Transverse colon (tissue), 4 donors: ENCODE results near the gene RRAD. TPM values are rescaled to one million over a fixed set of nuclear protein-coding genes. Genes with fewer than 3 reads are reported as not detected.

Experiments used
- DNase-seq: peaks from one replicate; pipeline ENCODE4 v3.0.0-alpha.2; 2019
- H3K27ac ChIP-seq, 4 donors: fragments of 200-600 bp; sonication (generic); 2 replicates each; pipeline ENCODE4 v1.5.1; 2016 to 2018; ENCODE audit warnings: inconsistent platforms in 4 of 4
- H3K27me3 ChIP-seq: fragments of 200-600 bp; sonication (generic); 2 replicates; pipeline ENCODE4 v1.5.1; 2017; ENCODE audit warnings: inconsistent platforms
- H3K36me3 ChIP-seq, 4 donors: fragments of 200-600 bp; sonication (generic); 2 replicates each; pipeline ENCODE4 v1.5.1; 2017 to 2019; ENCODE audit warnings: inconsistent platforms in 4 of 4
- H3K4me1 ChIP-seq, 4 donors: fragments of 200-600 bp; sonication (generic); 2 replicates each; pipeline ENCODE4 v1.5.1; 2017 to 2020; ENCODE audit warnings: inconsistent platforms in 4 of 4
- H3K4me3 ChIP-seq, 4 donors: fragments of 200-600 bp; sonication (generic); 1 replicate in 1 of 4; 2 replicates in 3 of 4; pipeline versions ENCODE4 v1.5.1 to v1.6.1; 2017 to 2019; ENCODE audit warnings: inconsistent platforms in 4 of 4
- H3K9me3 ChIP-seq, 2 donors: fragments of 200-600 bp; sonication (generic); 2 replicates each; pipeline ENCODE4 v1.5.1; 2017 to 2019; ENCODE audit warnings: inconsistent platforms in 2 of 2
- CTCF ChIP-seq, 5 experiments: fragments of 200-600 bp in 3 of 5; fragments of 450-650 bp in 2 of 5; sonication (generic) in 3 of 5; IDR thresholded peaks; 1 replicate in 2 of 5; 2 replicates in 3 of 5; pipeline ENCODE4 v1.5.1; 2016 to 2017; ENCODE audit warnings: antibody characterized with exemption in 5 of 5, inconsistent platforms in 3 of 5, mild to moderate bottlenecking in 2 of 5, moderate library complexity in 1 of 5
- EP300 ChIP-seq: sonication (generic); formaldehyde crosslinking; IDR thresholded peaks from one replicate; pipeline ENCODE4 v1.6.1; 2017; ENCODE audit warnings: antibody characterized with exemption, low read depth
- POLR2A ChIP-seq: fragments of 450-650 bp; IDR thresholded peaks from one replicate; pipeline ENCODE4 v1.6.1; 2016; ENCODE audit warnings: antibody characterized with exemption, mild to moderate bottlenecking, moderate library complexity
- POLR2AphosphoS5 ChIP-seq, 3 donors: sonication (generic); formaldehyde crosslinking; IDR thresholded peaks; one replicate each; pipeline ENCODE4 v1.6.1; 2016; ENCODE audit warnings: antibody characterized with exemption in 3 of 3
- whole genome bisulfite sequencing, 2 donors: methylation state at CpG; one replicate each; pipeline ENCODE4 v1.1.5; 2018; ENCODE audit warnings: low coverage in 1 of 2; 5-methylcytosine and 5-hydroxymethylcytosine counted together
- in situ Hi-C, 4 donors: fragments of 200-750 bp; cut with MboI; loops; one replicate each; pipeline versions ENCODE4 v1.15.0 to v1.15.1; 2017; ENCODE audit warnings: low sequenced_read_pairs in 3 of 4, low pct_ligation_motif_present in 1 of 4, low pct_unique_long_range_greater_than_20kb in 1 of 4
- intact Hi-C: fragments of 100-400 bp; cut with DNase I; formaldehyde crosslinking; loops from one replicate; pipeline ENCODE4 v1.15.1; 2023; ENCODE audit warnings: low total_unique reads
- total RNA-seq, 4 donors: library from RNA; depleted of rRNA; stranded (reverse); fragments of >200 nt; gene quantifications; one replicate each; pipeline ENCODE4 v1.1.0, GENCODE V29; 2016

RRAD gene
- total RNA-seq, 4 donors from 2014 or later, result 3.5 to 15.3 (median 4.2) TPM; not detected in 1

- peaks cover 13% of the 10 kb centered on the region for H3K27me3 ChIP-seq
- peak overlapping the region in 2 of 4 donors; percentile 26 to 45 for H3K27ac ChIP-seq
- WGBS, 2 donors, result 0 to 2% methylated on average over 1 to 23 of the region's 23 CpGs
- H3K4me3 ChIP-seq, result peak overlapping the region; percentile 34 to 58 (median 47)
- intact Hi-C loops (no loop called here), in situ Hi-C loops (no loop called here)
- TF ChIP-seq CTCF (IDR thresholded peaks at IDR 0.05) (peak; percentile 87 to 97 (median 92)), POLR2AphosphoS5 (IDR thresholded peaks at IDR 0.05) (peak in 1 of 3 donors; percentile 11), POLR2A (no peak), EP300 (no peak)
- peaks cover 17 to 22% (median 17%) of the 10 kb centered on the region in 4 donors for H3K4me1 ChIP-seq
- H3K36me3 ChIP-seq, result peaks cover 0 to 10% (median 2%) of the 10 kb centered on the region in 4 donors
- DNase-seq, result peak; percentile 91
- H3K9me3 ChIP-seq, result no peaks in the 10 kb centered on the region
Measured at GRCh38 chr16:66947302-66948065, 22.1 kb upstream of the RRAD start.

GRCh38 chr16:66946974-66947301 is 21.6 kb upstream of the RRAD start:
- Histone ChIP-seq H3K4me1 (peaks cover 17 to 22% (median 17%) of the 10 kb centered on the region in 4 donors), H3K27me3 (peaks cover 13% of the 10 kb centered on the region), H3K36me3 (peaks cover 0 to 15% (median 5%) of the 10 kb centered on the region in 4 donors), H3K9me3 (no peaks in the 10 kb centered on the region), H3K27ac (no peak overlapping the region), H3K4me3 (no peak overlapping the region)
- WGBS, 2 donors, result 30 to 35% methylated on average over 4 to 5 of the region's 5 CpGs
- TF ChIP-seq POLR2A, result no peak
- no peak for TF ChIP-seq CTCF (IDR thresholded peaks at IDR 0.05)
- TF ChIP-seq POLR2AphosphoS5 (IDR thresholded peaks at IDR 0.05), result no peak
- TF ChIP-seq EP300, result no peak
- intact Hi-C loops (no loop called here), in situ Hi-C loops (no loop called here)
- DNase-seq, result no peak

- 70 to 75% methylated on average over 2 to 7 of the region's 7 CpGs for WGBS, 2 donors
- in situ Hi-C loops, result no loop called here
- H3K4me3 ChIP-seq, result no peak overlapping the region
Measured at GRCh38 chr16:66946541-66946940, 21.2 kb upstream of the RRAD start.

More at GRCh38 chr16:66946541-66946940, 21.2 kb upstream of the RRAD start:
- DNase-seq, result no peak
- Histone ChIP-seq H3K9me3 (no peaks in the 10 kb centered on the region), H3K36me3 (peaks cover 0 to 19% (median 6%) of the 10 kb centered on the region in 4 donors), H3K4me1 (peaks cover 17 to 22% (median 17%) of the 10 kb centered on the region in 4 donors), H3K27me3 (peaks cover 13% of the 10 kb centered on the region), H3K27ac (no peak overlapping the region)
- intact Hi-C loops, result no loop called here
- no peak for TF ChIP-seq POLR2AphosphoS5 (IDR thresholded peaks at IDR 0.05)
- TF ChIP-seq CTCF (IDR thresholded peaks at IDR 0.05), result no peak
- TF ChIP-seq EP300, result no peak
- no peak for TF ChIP-seq POLR2A
